HG03378 (cell line): ENCODE results near the gene PPARA.

Source experiments
- ATAC-seq: cut with Tn5 transposase; IDR thresholded peaks from one replicate; pipeline ENCODE4 v1.9.1; 2021; ENCODE audit warnings: mild to moderate bottlenecking, moderate library complexity; ENCODE audit not compliant: unreplicated experiment

Gene PPARA

DNA sequence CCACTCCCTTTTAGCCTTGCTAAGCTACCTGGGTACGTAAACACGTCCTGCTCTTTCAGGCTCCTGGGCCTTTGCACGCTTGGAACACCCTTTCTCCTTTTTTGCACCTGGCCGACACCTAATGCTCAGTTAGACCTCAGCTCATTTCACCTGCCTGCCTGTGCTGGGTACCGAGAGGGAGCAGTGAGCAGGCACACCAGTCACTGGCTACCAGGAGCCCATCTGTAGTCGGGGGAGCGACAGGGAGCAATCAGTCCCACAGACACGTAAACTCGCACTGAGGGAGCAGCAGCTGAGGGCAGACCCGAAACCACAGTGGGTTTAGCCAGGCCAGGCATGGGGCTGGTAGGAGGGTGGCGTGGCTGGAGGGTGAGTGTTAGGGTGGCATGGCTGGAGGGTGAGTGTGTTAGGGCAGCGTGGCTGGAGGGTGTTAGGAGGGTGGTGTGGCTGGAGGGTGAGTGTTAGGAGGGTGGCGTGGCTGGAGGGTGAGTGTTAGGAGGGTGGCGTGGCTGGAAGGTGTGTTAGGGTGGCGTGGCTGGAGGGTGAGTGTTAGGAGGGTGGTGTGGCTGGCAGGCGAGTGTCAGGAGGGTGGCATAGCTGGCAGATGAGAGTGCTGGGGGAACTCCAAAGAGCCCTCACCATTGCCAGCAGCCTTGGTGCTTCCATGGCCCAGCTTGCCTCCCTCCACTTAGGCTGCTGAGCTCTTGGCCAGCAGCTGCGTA, 140.0 kb downstream of the PPARA start:
- ATAC-seq, result no peak

DNA sequence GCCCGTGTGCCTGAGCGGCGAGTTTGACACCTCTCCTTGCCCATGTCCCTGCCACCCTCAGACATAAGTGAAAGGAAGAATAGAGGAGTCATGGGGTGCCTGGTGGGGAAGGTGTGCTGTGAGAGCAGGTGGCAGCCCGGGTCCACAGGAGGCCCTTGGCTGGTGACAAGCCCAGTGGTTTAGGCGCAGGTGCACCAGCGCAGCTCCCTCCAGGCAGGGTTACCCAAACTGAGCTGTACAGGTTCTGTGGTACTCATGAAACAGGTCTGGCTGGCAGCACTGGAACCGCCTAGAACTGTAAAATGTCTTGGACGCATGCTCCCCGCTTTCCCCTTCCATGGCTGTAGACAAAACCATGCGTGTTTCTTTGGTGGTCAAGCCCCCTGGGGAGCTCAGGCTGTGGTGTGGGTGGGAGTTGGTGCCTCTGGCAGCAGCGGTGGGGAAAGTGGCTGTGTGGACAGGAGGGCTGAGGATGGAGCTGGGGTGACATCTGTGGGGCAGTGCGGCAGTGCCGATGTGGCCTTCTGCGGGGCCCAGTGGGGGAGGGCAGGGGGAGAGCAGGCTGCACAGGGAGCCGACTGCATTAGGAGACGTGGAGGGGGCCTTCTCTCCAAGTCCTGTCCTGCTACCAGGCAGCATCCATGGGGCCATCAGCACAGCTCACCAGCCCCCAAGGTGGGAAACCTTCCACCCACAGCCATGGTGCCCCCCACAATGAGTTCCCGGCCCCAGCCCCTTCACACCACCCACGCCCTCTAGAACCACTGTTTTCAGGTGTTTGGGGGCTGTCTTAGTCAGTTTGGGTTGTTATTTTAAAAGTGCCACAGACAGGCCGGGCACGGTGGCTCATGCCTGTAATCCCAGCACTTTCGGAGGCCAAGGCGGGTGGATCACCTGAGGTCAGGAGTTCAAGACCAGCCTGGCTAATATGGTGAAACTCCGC, 140.8 kb downstream of the PPARA start:
- ATAC-seq, result no peak

DNA sequence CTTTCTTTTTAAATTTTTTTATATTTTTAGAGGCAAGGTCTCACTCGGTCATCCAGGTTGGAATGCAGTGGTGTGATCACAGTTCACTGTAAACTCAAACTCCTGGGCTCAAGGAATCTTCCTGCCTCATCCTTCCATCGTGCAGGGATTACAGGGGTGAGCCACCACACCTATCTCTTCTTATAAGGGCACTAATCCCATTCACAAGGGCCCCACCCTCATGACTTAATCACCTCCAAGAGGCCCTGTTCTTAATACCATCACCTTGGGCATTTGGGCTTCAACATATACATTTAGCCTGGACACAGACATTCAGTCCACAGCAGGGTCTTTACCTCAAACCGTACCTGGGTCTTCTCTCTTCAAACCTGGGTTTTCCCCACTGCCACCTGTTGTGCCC, 141.8 kb downstream of the PPARA start:
- no peak for ATAC-seq

DNA sequence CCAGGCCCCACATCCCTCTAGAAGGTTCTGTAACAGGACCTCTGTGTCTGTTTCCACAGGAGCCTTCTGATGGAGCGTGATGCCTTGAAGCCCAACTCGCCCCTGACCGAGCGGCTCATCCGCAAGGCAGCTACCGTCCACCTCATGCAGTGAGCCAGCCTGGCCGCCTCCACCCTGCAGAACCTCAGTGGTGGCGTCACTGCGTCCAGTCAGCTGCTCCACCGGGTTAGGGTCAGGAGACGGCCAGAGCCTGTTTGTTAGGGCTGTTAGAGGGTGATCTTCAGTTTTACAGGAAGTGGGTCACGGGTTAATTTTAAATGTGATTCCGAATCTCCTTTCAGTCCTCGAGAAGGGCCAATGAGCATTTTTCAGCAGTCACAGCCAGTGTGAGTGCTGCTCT, 142.4 kb downstream of the PPARA start:
- ATAC-seq, result no peak
